ENCODE measurements around the gene SLC8B1. TPM values are rescaled to one million over a fixed set of nuclear protein-coding genes. Genes with fewer than 3 reads are reported as not detected.

Gene SLC8B1
- polyA plus RNA-seq, 10 donors: 9.8 to 17.8 (median 13.5) TPM

DNA sequence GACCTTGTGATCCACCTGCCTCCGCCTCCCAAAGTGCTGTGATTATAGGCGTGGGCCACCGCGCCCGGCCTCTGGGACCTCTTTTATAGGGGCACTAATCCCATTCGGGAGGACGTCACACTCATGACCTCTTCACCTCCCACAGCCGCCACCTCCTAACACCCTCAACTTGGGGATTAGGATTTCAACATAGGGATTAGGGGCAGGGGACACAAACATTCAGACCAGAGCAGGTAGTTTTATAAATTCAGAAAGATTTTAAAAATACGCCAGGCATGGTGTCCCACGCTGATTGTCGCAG, 64.2 kb downstream of the SLC8B1 start:
- DNase-seq: no peak

GRCh38 chr12:113269257-113269943, 65.5 kb downstream of the SLC8B1 start:
- no peak for DNase-seq

GRCh38 chr12:113268621-113269020, 66.3 kb downstream of the SLC8B1 start:
- no peak for DNase-seq

GRCh38 chr12:113268136-113268535, 66.8 kb downstream of the SLC8B1 start:
- DNase-seq: no peak

DNA sequence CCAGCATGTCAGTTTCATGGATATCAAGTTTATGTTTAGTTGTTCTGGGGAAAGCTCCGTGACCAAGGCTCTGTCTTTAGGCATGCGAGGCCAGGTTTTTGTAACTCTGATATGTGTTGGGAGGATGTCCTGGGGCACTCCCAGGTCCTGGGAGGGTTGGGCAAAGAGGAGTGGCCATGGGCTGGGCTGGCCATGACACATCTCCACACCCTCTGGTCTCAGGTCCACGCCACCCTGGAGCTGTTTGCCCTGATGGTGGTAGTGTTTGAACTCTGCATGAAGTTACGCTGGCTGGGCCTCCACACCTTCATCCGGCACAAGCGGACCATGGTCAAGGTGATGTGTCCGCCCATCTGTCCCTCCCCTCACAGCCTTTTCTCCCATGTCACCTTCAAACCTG, 67.3 kb downstream of the SLC8B1 start:
- no peak for DNase-seq

- DNase-seq: no peak
Measured at GRCh38 chr12:113266106-113266895, 68.6 kb downstream of the SLC8B1 start.

DNA sequence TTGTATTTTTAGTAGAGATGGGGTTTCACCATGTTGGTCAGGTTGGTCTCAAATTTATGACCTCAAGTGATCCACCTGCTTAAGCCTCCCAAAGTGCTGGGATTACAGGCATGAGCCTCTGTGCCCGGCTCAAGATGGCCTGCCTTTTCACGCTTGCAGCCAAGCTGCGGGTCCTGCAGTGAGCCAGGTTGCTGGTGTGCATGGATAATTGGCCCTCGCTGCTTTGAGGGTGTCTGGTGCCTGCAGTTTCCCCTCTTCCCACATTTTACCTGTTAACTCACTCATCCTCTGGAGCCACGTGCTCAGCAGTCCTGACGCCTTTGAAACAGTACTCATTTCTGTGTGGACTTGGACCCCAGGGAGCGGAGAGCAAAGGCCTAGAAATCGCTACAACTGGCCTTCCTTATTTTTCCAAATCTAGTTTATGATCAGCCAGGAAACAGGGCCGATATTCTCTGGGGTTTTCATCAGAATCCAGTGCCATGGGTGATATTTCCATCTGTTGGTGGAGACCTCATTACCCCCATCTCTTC, 71.4 kb downstream of the SLC8B1 start:
- no peak for DNase-seq

GRCh38 chr12:113262710-113263109, 72.2 kb downstream of the SLC8B1 start:
- peak in 1 of 3 donors; percentile 47 for DNase-seq

DNA sequence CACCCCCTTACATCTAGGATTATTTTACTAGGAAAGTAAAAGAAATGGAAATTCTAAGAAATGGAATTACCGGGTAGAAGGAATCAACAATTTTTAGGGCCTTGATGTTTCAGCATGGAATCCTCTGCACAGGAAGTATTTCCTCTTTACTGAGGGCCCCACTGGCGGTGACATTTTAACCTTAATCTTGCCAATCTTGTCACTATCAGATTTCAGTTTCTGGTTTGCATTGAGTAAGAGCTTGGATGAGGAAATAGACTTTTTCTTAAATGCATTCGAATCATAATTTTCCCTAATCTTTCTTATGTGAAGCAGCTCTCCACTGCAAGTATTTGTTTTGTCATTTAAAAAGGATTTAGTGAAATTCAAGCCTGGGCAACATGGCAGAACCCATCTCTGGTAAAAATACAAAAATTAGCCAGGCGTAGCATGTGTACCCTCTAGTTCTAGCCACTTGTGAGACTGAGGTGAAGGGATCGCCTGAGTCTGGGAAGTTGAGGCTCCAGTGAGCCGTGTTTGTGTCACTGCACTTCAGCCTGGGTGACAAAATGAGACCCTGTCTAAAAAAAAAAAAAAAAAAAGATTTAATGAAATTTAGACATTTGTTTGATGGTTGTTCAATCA, 73.0 kb downstream of the SLC8B1 start:
- no peak for DNase-seq

- no peak for DNase-seq
Measured at GRCh38 chr12:113260636-113261300, 74.1 kb downstream of the SLC8B1 start.

DNA sequence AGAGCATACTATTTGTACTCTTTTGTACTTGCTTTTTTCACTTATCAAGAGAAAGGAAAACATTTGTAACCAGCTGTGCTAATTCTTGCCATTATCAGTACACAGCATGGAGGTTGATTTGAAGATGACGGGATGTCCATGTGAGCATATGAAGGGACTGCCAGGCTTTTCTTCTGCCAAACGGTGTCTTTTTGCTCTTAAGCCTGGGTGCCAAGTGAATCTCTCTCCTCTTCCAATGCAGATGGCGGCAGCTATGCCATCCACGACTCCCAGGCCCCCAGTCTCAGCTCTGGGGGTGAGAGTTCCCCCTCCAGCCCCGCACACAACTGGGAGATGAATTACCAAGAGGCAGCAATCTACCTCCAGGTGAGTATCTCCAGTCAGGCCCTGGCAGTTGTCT, 74.8 kb downstream of the SLC8B1 start:
- no peak for DNase-seq

DNA sequence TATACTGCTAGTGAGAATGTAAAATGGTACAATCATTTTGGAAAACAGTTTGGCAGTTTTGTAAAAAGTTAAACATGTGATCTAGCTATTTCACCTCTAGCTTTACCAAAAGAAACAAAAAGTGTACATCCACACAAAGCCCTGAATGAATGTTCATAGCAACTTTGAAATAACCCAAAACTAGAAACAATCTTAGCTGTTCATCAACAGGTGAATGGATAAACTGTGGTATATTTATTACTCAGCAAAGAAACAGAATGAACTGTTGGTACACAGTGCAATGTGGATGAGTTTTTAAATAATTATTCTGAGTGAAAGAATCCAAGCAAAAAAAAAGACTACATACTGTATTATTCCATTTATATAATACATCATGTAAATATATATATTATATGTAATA, 77.3 kb downstream of the SLC8B1 start:
- DNase-seq: no peak

GRCh38 chr12:113254298-113254697, 80.6 kb downstream of the SLC8B1 start:
- no peak for DNase-seq

DNA sequence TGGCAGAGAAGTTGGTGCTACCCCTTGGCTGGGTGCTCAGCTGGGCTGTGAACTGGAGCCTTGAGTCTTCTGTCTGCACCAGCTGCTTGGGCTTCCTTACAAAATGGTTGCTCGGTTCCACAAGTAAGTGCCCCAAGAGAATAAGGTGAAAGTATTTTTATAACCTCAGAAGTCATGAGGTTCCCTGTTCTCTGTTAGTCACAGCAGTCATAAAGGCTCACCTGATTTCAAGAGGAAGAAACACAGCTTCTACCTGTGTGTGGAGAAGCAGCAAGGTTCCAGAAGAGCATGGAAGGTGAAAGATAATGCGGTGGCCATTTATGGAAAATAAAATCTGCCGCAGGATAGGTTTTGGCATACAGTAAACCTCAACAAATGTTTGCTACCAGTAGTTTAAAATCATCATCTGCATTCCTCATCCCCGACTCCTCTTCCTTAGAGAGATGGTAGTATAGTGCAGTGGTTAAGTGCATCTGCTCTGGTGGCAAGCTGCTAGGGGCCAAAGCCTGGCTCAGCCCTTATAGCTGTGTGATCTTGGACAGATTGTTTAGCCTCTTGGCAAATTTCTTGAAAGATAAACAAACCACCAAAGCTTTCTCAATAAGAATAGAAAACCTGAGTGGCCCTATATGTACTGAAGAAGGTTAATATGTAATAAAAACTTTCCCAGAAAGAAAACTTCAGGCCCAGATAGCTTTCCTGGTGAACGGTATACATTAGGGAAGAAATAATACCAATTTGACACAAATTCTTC, 81.2 kb downstream of the SLC8B1 start:
- no peak for DNase-seq

GRCh38 chr12:113252494-113252893, 82.4 kb downstream of the SLC8B1 start:
- no peak for DNase-seq

DNA sequence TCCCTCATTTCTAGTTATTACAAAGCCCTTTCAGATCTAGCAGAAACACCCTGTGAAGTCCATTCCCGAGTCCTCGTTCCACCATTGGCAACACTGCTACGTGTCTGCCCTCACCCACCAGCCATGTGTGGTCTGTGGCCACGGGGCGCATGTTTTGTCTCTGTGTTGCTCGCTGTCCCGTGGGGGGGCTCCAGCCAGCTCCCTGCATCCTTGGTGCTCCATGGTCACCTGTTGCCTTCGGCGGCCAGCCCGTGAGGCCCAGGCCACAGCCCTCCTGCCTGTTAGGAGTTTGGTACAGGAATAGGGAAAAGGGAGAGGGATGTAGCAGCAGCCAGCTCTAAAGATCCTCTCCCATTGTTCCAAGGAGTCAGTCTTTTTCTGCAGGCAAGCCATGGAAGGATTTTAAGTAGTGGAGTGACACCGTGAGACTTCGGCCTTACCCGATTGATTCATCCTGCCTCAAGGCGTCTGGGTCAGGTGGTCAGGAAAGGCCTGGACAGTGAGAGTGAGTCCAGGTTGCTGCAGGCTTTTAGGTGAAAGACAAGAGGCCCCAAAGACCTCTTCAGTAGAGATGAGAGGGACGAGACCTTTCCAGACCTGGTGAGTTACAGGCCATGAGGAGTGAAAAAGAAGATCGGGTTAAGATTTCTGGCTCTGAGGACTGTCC, 83.4 kb downstream of the SLC8B1 start:
- DNase-seq: no peak

GRCh38 chr12:113250045-113250444, 84.9 kb downstream of the SLC8B1 start:
- no peak for DNase-seq

DNA sequence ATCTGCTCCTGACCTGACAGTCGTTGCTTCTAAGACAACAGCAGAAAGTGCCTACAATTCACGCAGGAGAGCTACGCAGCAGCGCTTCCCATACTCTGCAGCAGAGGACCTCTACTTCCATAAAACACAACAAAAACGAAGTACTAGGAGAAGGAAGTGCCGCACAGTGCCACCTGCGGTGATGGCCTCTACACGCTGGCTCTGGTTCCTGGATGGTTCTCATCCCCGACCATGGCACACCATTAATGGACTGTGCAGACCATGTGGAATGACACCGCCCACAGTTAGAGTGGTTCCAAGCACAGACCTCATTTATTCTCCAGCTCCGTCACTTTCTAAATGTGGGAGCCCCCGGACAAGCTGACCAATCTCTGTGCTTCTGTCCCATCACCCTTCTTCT, 85.4 kb downstream of the SLC8B1 start:
- DNase-seq: no peak

GRCh38 chr12:113248842-113249435, 86.0 kb downstream of the SLC8B1 start:
- no peak for DNase-seq
